Measurements from ENCODE around the gene NXPE4.

GRCh38 chr11:114610550-114610949 is 15.0 kb upstream of the NXPE4 start:
- no peak for TF ChIP-seq POLR2A (IDR thresholded peaks at IDR 0.05; ENCODE audit: low read length)
- no peak for TF ChIP-seq GATA1 (IDR thresholded peaks at IDR 0.05; ENCODE audit: low read depth, low read length)

Data from erythroblast (primary cell).